Heart right ventricle (tissue), 16 donors: Measurements from ENCODE around the gene TANGO2. TPM values are rescaled to one million over a fixed set of nuclear protein-coding genes. Genes with fewer than 3 reads are reported as not detected.

ENCODE experiments used
- ATAC-seq, 8 donors: fragments of 200-7000 bp; cut with Tn5 transposase; one replicate each; pipeline ENCODE4 v1.9.1; 2020; ENCODE audit warnings: mild to moderate bottlenecking in 8 of 8, moderate library complexity in 8 of 8, moderate number of reproducible peaks in 1 of 8
- DNase-seq, 2 donors: peaks; one replicate each; pipeline ENCODE4 v3.0.0-alpha.2; 2020
- H3K27ac ChIP-seq, 10 donors: fragments of 200-600 bp; sonication (generic) in 2 of 10; one replicate each; pipeline versions ENCODE4 v1.5.0 to v1.8.0; 2020 to 2022; ENCODE audit warnings: mild to moderate bottlenecking in 3 of 10
- H3K27me3 ChIP-seq, 7 donors: fragments of 200-600 bp; one replicate each; pipeline ENCODE4 v1.8.0; 2021 to 2022; ENCODE audit warnings: mild to moderate bottlenecking in 2 of 7
- H3K36me3 ChIP-seq, 9 donors: fragments of 200-600 bp; sonication (generic) in 1 of 9; one replicate each; pipeline versions ENCODE4 v1.5.0 to v1.8.0; 2020 to 2022; ENCODE audit warnings: mild to moderate bottlenecking in 2 of 9
- H3K4me1 ChIP-seq, 9 donors: fragments of 200-600 bp; sonication (generic) in 1 of 9; one replicate each; pipeline versions ENCODE4 v1.5.0 to v1.8.0; 2020 to 2022; ENCODE audit warnings: mild to moderate bottlenecking in 4 of 9
- H3K4me3 ChIP-seq, 10 donors: fragments of 200-600 bp; sonication (generic) in 2 of 10; one replicate each; pipeline versions ENCODE4 v1.5.0 to v1.8.0; 2020 to 2022; ENCODE audit warnings: mild to moderate bottlenecking in 7 of 10, moderate library complexity in 2 of 10
- H3K9me3 ChIP-seq, 11 donors: fragments of 200-600 bp in 10 of 11; sonication (generic) in 2 of 11; one replicate each; pipeline versions ENCODE4 v1.5.0 to v1.8.0; 2013 to 2022; ENCODE audit warnings: mild to moderate bottlenecking in 2 of 11, control low read depth in 1 of 11, moderate library complexity in 1 of 11
- WGBS, 2 donors: extraction: QIAGEN DNeasy Blood & Tissue Kit; methylation state at CpG; one replicate each; pipeline ENCODE4 v1.1.7; 2013; ENCODE audit warnings: inconsistent platforms in 1 of 2; 5-methylcytosine and 5-hydroxymethylcytosine counted together
- intact Hi-C, 10 donors: fragments of 100-400 bp; cut with DNase I; formaldehyde crosslinking; loops; one replicate each; pipeline versions ENCODE4 v1.11.1 to v1.14.2; 2022
- polyA plus RNA-seq, 2 donors: library from polyadenylated mRNA; stranded (reverse); fragments of 200-250 nt; gene quantifications; one replicate each; pipeline ENCODE4 v1.2.3, GENCODE V29; 2013
- total RNA-seq, 10 donors: library from RNA; stranded (reverse); fragmentation: NEBNext Ultra II Directional in 3 of 10; extraction: Animal tissue kit (Norgen Biotek cat#: 25700) in 3 of 10; gene quantifications; one replicate each; pipeline versions ENCODE4 v1.2.1 to v1.2.4, GENCODE V29; 2021 to 2023
- TF ChIP-seq, protein P1 (sequence below), 9 donors: fragments of 200-600 bp; sonication (generic) in 2 of 9; IDR thresholded peaks; one replicate each; pipeline versions ENCODE4 v1.5.0 to v1.8.0; 2021 to 2022; ENCODE audit warnings: antibody characterized with exemption in 9 of 9, mild to moderate bottlenecking in 5 of 9, moderate library complexity in 1 of 9
- donor health status: Arrhythmogenic right ventricular cardiomyopathy.
- donor health status: ischemic (EF 13 %, LVEDD 7.1; RV severe dilation, severe dysfunction).
- donor health status: healthy with polysubstance abuse.
- donor health status: DM: no; HTN: yes; CAD: no.
- donor health status: DM: no; HTN: no; CAD: no.
- donor health status: ischemic (EF 25% LVEDD 6.9; RV normal size, moderate dysfunction).
- donor health status: ischemic (EF 25% LVEDD 5.7; RV mildly dilated, moderate dysfunction).
- donor health status: healthy.
- donor health status: DM: yes; HTN: yes; CAD: no.
- donor health status: Ischemic cardiomyopathy.
- donor health status: ischemic (EF 35%, LVEDD 5.7; RV mildly dilated, moderate dysfunction).
- donor health status: nonischemic (EF 11% LVEDD 7.7; RV severe dilation, severe dysfunction).
- donor health status: DM: yes; HTN: yes; CAD: no.
- donor health status: PGD.
- donor health status: ischemic (EF 29% LVEDD 5.4; RV normal size, mild dysfunction).
- donor health status: nonischemic (EF 23%, LVEDD 6.1; RV moderate dilation, normal function).

The TANGO2 gene
- total and polyA plus RNA-seq, 12 donors = 34.1 to 139 (median 81.0) TPM

- DNase-seq (no peak), ATAC-seq (no peak)
- Histone ChIP-seq H3K4me3 (no peak overlapping the region), H3K27ac (peak overlapping the region in 2 of 10 donors; percentile 3 to 36), H3K36me3 (peaks cover 0 to 48% (median 38%) of the 10 kb centered on the region in 9 donors), H3K4me1 (peaks cover 32 to 52% (median 46%) of the 10 kb centered on the region in 9 donors), H3K9me3 (no peaks in the 10 kb centered on the region), H3K27me3 (no peaks in the 10 kb centered on the region)
- TF ChIP-seq, protein P1, sequence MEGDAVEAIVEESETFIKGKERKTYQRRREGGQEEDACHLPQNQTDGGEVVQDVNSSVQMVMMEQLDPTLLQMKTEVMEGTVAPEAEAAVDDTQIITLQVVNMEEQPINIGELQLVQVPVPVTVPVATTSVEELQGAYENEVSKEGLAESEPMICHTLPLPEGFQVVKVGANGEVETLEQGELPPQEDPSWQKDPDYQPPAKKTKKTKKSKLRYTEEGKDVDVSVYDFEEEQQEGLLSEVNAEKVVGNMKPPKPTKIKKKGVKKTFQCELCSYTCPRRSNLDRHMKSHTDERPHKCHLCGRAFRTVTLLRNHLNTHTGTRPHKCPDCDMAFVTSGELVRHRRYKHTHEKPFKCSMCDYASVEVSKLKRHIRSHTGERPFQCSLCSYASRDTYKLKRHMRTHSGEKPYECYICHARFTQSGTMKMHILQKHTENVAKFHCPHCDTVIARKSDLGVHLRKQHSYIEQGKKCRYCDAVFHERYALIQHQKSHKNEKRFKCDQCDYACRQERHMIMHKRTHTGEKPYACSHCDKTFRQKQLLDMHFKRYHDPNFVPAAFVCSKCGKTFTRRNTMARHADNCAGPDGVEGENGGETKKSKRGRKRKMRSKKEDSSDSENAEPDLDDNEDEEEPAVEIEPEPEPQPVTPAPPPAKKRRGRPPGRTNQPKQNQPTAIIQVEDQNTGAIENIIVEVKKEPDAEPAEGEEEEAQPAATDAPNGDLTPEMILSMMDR (IDR thresholded peaks at IDR 0.05) = peak in 6 of 9 donors; percentile 19 to 39 (median 32)
- WGBS, 2 donors = 61 to 63% methylated on average over 23 of the region's 23 CpGs
- intact Hi-C loops = loop anchor here in 4 of 10 donors (5.0 kb wide), 3 partner anchors 57 to 67 kb away; partner anchors contain the start of genes TANGO2 (in 2 of the 4) and ARVCF (in 1 of the 4)
Observed at GRCh38 chr22:20084547-20085413, 63.9 kb downstream of the TANGO2 start.

GRCh38 chr22:20085651-20086050, 64.7 kb downstream of the TANGO2 start:
- Histone ChIP-seq H3K4me1 (peaks cover 32 to 51% (median 46%) of the 10 kb centered on the region in 9 donors), H3K27ac (no peak overlapping the region), H3K27me3 (no peaks in the 10 kb centered on the region), H3K9me3 (no peaks in the 10 kb centered on the region), H3K36me3 (peaks cover 0 to 57% (median 47%) of the 10 kb centered on the region in 9 donors), H3K4me3 (no peak overlapping the region)
- ATAC-seq = no peak
- DNase-seq = no peak
- WGBS, 2 donors = 92 to 96% methylated on average over 20 of the region's 20 CpGs
- TF ChIP-seq, protein P1 (IDR thresholded peaks at IDR 0.05) = no peak
- intact Hi-C loops = loop anchor here in 1 of 10 donors (5.0 kb wide), 1 partner anchor 58 kb away; no protein-coding TSS in a partner anchor

GRCh38 chr22:20086101-20086599, 65.2 kb downstream of the TANGO2 start:
- H3K27me3 ChIP-seq = no peaks in the 10 kb centered on the region
- H3K4me1 ChIP-seq = peaks cover 30 to 46% (median 41%) of the 10 kb centered on the region in 9 donors
- TF ChIP-seq, protein P1 (IDR thresholded peaks at IDR 0.05) = no peak
- DNase-seq = no peak
- H3K9me3 ChIP-seq = no peaks in the 10 kb centered on the region
- H3K4me3 ChIP-seq = no peak overlapping the region
- WGBS, 2 donors = 88 to 91% methylated on average over 24 of the region's 24 CpGs
- intact Hi-C loops = loop anchor here in 1 of 10 donors (5.0 kb wide), 1 partner anchor 59 kb away; no protein-coding TSS in a partner anchor
- ATAC-seq = no peak
- H3K27ac ChIP-seq = no peak overlapping the region
- H3K36me3 ChIP-seq = peaks cover 0 to 62% (median 52%) of the 10 kb centered on the region in 9 donors

GRCh38 chr22:20086763-20087162, 65.9 kb downstream of the TANGO2 start:
- Histone ChIP-seq H3K9me3 (no peaks in the 10 kb centered on the region), H3K27ac (no peak overlapping the region), H3K4me3 (no peak overlapping the region), H3K36me3 (peaks cover 0 to 68% (median 57%) of the 10 kb centered on the region in 9 donors), H3K27me3 (no peaks in the 10 kb centered on the region), H3K4me1 (peaks cover 23 to 40% (median 35%) of the 10 kb centered on the region in 9 donors)
- DNase-seq (no peak), ATAC-seq (no peak)
- intact Hi-C loops = loop anchor here in 1 of 10 donors (5.0 kb wide), 1 partner anchor 59 kb away; no protein-coding TSS in a partner anchor
- TF ChIP-seq, protein P1 (IDR thresholded peaks at IDR 0.05) = no peak
- WGBS, 2 donors = 96 to 97% methylated on average over 5 of the region's 5 CpGs
